NCI-H2107 treated with DMSO at 0.1 percent for 48 hours (cell line): ENCODE results near the gene MAGI2.

Experiments
- DNase-seq: peaks from one replicate; lab custom pipeline; 2025; ENCODE audit not compliant: unreplicated experiment; lab: John Stamatoyannopoulos, UW

MAGI2 gene

DNA sequence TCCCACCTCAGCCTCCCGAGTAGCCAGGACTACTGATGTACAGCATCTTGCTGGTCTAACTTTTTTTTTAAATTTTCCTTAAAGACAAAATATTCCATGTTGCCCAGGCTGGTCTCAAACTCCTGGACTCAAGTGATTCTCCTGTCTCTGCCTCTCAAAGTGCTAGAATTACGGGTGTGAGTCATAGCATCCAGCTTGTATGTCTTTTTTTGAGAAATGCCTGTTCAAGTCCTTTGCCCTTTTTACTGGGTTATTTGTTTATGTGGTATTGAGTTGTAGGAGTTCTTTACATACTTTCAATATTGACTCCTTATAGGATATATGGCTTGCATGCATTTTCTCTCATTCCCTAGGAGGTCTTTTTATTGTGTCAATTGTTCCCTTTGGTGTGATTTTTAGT, 486.4 kb downstream of the MAGI2 start:
- DNase-seq: no peak

GRCh38 chr7:78959477-78959876, 494.0 kb downstream of the MAGI2 start:
- no peak for DNase-seq

DNA sequence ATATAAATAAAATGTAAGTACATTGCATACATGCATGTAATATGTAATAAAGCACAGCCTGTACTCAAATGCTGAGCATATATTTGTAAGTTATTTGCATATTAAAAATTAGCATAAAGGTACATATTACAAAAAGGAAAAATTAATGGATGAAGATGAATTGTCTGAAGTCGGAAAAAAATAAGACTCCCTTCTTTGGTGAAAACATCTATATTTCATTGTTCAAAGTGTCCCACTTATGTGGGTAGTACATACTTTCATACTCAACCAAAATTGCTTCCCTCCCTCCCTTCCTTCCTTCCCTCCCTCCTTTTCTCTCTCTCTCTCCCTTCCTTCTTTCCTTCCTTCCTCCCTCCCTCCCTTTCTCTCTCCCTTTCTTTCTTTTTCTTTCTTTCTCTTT, 498.1 kb downstream of the MAGI2 start:
- DNase-seq: no peak

GRCh38 chr7:78953726-78954363, 499.6 kb downstream of the MAGI2 start:
- DNase-seq: no peak

GRCh38 chr7:78953090-78953489, 500.4 kb downstream of the MAGI2 start:
- DNase-seq: no peak

DNA sequence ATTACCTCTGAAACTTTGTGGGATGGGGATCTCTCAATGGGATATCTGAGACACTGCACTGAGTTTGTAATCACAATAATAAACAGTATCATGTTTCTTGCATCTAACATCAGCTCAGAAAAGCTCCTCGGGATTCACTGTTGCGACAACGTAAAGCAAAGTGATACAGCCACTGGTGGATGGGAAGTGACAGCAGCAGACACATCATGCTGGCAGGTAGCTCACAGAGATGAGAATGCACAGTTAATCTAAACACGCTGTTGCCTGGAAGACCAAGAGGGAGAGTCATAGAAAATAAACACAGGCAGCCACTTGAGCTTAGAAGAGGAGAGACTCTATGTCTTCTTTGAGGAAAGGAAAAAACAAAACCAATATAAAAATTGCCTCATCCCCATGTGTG, 513.8 kb downstream of the MAGI2 start:
- peak; percentile 14 for DNase-seq

GRCh38 chr7:78924581-78924980, 528.9 kb downstream of the MAGI2 start:
- DNase-seq: peak; percentile 3

DNA sequence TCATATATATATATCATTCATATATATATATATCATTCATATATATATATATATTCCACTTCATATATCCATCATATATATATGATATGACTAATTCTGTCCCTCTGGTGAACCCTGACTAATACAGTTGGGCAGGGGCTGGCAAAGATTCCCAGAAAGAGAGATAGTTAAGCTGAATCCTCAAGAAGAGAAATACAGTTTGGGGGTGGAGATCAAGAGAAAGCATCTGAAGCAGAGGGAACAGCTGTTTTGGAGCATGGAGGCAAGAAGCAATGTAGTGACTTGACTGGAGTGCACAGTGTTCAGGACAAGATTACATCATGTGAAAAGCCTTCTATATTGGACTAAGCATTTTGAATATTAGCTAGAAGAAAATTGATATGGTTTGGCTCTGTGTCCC, 540.7 kb downstream of the MAGI2 start:
- DNase-seq: no peak

- no peak for DNase-seq
Measured at GRCh38 chr7:78906735-78907134, 546.7 kb downstream of the MAGI2 start.

- DNase-seq: no peak
Measured at GRCh38 chr7:78905436-78905835, 548.0 kb downstream of the MAGI2 start.

DNA sequence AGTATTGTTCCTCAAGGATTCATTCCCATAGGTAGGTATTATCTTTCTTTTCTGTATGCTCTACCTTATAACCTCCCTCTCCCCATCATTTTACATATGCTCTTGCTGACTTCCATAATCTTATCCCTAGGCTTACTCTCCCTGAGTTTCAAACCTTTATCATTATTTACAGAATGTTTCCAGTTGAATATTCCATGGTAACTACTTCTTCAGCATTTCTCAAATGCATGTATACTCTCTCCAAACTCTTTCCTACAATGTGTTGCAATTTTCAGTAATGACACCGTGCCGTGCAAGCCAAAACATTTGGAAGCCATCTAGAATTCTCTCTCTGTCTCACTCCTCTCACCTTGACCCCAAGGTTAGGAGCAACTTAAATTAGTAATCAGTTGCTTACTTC, 548.5 kb downstream of the MAGI2 start:
- no peak for DNase-seq

DNA sequence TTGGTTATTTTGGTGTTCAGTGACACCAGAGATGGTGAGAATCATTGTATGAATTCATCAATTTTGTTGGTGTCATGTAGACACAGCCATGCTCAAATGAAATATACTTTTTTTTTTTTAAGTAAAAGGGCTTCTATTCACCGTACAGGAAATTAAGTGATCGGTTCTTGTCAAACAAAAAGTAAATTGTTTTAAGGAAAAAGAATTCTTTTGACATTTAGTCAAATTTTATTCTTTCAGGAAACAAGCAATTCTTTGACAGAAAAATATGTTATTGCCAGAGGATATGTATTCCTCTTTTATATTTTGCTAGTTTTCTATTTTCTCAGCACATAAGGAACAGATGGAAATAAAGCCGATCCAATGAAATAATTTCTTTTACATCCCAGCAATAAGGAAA, 551.9 kb downstream of the MAGI2 start:
- DNase-seq: no peak

- no peak for DNase-seq
Measured at GRCh38 chr7:78900806-78901205, 552.7 kb downstream of the MAGI2 start.

DNA sequence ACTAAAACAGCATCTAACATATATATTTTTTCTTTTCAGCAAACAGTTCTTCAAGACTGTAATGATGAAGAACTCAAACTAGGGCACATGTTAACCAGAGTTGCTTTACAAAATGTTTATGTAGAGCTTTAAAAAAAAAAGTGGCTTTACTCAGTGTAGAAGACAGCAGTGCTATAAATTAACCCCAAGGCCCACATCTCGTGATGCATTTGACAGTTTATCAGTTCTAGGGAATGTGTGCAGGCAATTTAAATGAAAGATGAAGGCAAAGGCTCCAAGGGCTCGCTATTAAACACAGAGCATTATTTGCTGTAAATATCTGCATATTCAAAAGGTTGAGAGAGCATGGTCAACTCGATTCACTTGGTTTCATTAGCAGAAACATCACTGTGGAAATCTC, 558.1 kb downstream of the MAGI2 start:
- DNase-seq: no peak

DNA sequence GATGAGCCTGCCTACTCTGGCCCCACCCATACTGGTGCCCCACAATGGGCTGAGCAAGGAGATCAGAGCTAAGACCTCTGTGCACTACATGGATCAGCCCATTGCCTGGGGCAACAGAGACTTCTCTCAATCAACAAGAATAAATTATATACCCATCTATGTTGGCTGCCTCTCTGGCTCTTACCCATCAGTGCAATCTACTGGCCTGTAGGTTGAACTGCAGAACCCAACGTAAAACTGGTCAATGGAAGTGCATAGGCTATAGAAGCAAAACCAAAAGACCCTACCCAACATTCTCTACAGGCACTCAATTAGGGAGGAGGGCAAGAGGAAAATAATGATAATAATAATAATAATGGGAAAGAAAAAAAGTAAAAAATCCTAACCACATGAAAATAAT, 574.3 kb downstream of the MAGI2 start:
- no peak for DNase-seq

- no peak for DNase-seq
Measured at GRCh38 chr7:78873117-78873516, 580.4 kb downstream of the MAGI2 start.

- DNase-seq: no peak
Measured at GRCh38 chr7:78864339-78864738, 589.1 kb downstream of the MAGI2 start.

DNA sequence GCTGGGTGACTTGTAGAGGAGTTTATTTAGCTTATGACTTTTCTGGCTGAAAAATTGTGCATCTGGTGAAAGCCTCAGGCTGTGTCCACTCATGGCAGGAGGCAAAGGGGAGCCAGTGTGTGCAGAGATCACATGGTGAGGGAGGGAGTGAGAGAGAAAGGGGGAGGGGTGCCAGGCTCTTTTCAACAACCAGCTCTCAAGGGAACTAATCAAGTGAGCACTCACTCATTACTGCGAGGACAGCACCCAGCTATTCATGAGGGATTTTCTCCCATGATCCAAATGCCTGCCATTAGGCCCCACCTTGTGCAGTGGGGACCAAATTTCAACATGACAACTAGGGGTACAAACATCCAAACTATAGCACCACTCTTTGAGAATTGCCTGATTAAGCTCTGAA, 590.2 kb downstream of the MAGI2 start:
- no peak for DNase-seq

- DNase-seq: no peak
Measured at GRCh38 chr7:78862411-78862900, 591.0 kb downstream of the MAGI2 start.

DNA sequence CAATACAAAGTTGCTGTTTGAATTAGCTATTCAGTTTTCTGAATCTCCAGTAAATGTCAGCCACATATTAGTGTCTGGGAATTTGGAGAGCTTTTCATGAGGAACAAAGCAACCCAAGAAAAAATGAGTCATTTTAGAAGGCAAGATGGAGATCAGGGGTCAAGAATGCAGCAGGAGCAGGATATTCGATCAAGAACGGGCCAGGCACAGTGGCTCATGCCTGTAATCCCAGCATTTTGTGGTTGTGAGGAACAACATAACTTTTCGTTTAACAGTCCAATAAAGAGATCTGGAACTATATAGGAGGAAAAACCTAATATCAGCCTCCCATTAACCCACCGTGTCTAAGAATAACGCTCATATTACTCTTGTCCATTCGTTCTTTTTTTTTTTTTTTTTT, 600.5 kb downstream of the MAGI2 start:
- DNase-seq: no peak

DNA sequence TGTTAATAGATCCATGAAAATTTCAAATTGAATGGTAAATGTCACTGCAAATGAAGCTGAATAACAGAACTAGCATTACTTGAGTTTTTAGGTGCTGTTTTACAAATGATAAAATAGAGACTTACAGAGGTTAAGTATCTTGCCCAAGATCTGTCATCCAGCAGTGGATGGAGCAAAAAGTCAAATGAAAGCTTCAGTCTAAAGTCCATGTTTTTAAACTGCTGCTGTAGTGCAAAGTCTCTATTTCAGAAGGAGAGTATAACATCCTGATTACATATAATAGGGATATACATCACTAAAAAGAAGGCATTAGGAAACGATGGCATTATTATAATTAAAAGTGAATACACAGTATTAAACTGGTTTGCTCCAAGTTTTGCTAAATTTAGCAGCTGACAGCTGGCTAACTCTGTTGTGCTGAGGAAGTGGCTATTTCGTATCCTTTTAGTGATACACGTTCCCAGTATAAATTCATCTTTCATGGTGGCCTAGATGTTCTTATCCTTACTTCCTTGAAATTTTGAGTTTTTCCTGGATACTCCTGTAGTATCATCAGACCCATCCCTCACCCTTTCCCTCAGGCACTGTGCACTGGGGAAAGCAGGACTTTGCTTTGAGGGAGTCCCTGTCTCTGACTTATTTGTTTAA, 603.2 kb downstream of the MAGI2 start:
- DNase-seq: no peak

- DNase-seq: no peak
Measured at GRCh38 chr7:78845155-78845554, 608.3 kb downstream of the MAGI2 start.

DNA sequence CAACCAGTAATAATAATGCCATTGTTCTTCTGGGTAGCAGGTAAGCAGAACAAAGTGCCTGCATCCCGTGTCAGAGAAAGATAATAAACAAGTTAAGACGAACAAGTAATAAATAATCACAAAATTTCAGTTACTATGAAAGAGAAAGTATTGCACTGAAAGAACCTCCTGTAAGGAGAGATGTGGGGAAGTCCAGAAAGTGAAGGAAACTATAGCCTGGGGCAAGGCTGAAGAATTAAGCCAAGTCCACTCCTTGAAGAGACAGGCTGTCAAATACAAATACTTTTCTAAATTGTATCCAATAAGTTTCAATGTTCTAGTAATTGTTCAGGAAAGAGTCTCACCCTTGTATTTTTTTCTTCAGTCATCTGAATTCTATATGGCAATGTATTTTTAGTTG, 611.4 kb downstream of the MAGI2 start:
- no peak for DNase-seq
